ENCODE measurements around the gene CLCN7. TPM values are rescaled to one million over a fixed set of nuclear protein-coding genes. Genes with fewer than 3 reads are reported as not detected.

Gene CLCN7
- total and polyA plus RNA-seq, 2 of the 13 experiments (the other 11 are each of a cell fraction or from before 2014, with no cell fraction given): 24.6 to 25.1 TPM

DNA sequence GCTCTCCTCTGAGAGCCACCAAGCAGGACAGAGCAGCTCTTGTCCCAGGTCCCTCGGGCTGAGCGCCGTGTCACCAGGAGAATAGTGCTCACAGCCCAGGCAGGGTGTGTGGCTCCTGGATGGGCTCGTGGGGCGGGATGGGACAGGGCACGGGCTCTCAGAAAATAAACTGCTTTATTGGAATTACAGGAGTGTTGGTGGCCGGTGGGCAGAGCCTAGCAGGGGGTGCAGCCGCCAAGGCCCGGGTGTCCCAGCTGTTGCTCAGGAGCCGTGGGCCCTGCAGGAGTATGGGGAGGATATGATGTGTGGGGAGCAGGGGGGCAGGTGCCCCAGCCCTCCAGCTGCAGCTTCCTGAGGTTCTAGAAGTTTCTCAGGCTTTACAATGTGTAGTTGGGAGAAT, 35.4 kb upstream of the CLCN7 start:
- no TSS peak for BruUV-seq (replicated peaks)
- H3K36me3 ChIP-seq (replicated peaks in 1 of 2; ENCODE audit: control insufficient read depth in 1 of 2, insufficient read depth in 2 of 2, low read length in 2 of 2): peaks cover 4 to 6% of the 10 kb centered on the region in 2 experiments; a peak in 2 of 5 replicates
- POLR2A ChIA-PET: no interaction called here
- H3K9ac ChIP-seq (ENCODE audit: insufficient read depth, low read depth, low read length): no peak overlapping the region
- FAIRE-seq (no peak), DNase-seq (ENCODE audit: low spot score) (no peak), ATAC-seq (no peak; the same call in 2 of the 3 replicates)
- H3K27ac ChIP-seq (ENCODE audit: extremely low read length, insufficient read depth, low read length): no peak overlapping the region
- no peaks in the 10 kb centered on the region for H3K27me3 ChIP-seq (ENCODE audit: control insufficient read depth in 1 of 2, insufficient read depth in 2 of 2, low read length in 2 of 2)
- WGBS (ENCODE audit: low lambda C conversion rate): 99% methylated on average over 7 of the region's 10 CpGs
- TF ChIP-seq ZNF136 (CRISPR knock-in tag; IDR thresholded peaks at IDR 0.05; ENCODE audit: low read depth): no peak
- no peak overlapping the region for H3K4me3 ChIP-seq (replicated peaks in 1 of 3; ENCODE audit: insufficient read depth in 1 of 3, low read depth in 2 of 3, low read length in 3 of 3)
- CTCF ChIA-PET (ENCODE audit: low intra/inter-chr PET ratio, low total read pairs): no interaction called here
- in situ Hi-C loops (cut with HindIII; ENCODE audit: extremely low pct_ligation_motif_present, low pct_unique_long_range_greater_than_20kb) (no loop called here), intact Hi-C loops (cut with micrococcal nuclease; ENCODE audit: unreplicated experiment) (no loop called here)
- no peaks in the 10 kb centered on the region for H3K79me2 ChIP-seq (ENCODE audit: insufficient read depth, low read length)
- H3K4me1 ChIP-seq (ENCODE audit: insufficient read depth, low read length): no peaks in the 10 kb centered on the region
- H3K9me3 ChIP-seq (ENCODE audit: low read length): no peaks in the 10 kb centered on the region
- no peak overlapping the region for H3K4me2 ChIP-seq (ENCODE audit: low read depth, low read length)
- H2AFZ ChIP-seq (ENCODE audit: low read length): no peak overlapping the region
- no peaks in the 10 kb centered on the region for H4K20me1 ChIP-seq (ENCODE audit: insufficient read depth, low read length)

DNA sequence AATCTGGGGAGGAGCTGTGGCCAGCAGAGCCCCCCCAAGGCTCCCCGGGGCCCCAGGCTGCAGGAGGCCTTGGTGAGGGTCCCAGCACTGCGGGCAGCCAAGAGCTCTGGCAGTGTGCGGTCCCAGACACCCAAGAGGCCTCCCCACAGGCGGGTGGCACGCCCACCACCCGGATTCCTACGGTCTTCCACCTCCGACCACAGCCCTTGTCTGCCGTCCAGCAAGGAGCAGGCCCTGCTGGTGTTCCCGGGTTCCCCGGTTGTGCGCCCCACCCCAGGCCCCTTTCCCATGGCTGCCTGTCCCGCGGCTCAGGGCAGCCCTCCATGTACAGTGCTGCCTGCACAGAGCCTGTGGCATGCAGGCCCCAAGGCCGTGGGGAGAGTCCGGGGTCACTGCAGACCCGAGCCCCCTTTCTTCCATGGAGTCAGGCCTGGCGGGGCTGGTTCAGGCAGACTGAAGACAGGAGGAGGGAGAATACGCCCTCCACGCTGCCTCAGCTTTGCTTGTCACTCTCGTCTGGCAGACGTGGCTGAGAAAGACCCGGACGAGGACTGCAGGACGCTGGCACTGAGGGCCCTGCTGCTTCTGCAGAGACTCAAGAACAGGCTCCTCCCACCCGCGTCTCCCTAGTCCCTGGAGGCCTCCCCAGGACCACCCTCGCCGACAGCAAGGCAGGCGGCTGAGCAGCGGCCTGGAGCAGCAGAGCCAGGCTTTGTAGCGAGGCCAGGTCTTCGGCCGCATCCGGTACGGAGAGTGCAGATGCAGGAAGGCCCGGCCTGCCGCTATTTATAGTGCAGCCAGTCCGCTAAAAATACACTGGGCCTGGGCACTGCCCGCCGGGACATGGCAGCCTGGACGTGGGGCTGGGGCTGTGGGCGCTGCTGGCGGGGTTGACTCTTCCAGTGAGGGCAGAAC, 34.7 kb upstream of the CLCN7 start:
- Histone ChIP-seq H3K9ac (ENCODE audit: insufficient read depth, low read depth, low read length) (no peak overlapping the region), H3K4me1 (ENCODE audit: insufficient read depth, low read length) (no peaks in the 10 kb centered on the region), H3K4me2 (ENCODE audit: low read depth, low read length) (no peak overlapping the region), H3K9me3 (ENCODE audit: low read length) (no peaks in the 10 kb centered on the region), H3K79me2 (ENCODE audit: insufficient read depth, low read length) (no peaks in the 10 kb centered on the region), H3K27ac (ENCODE audit: extremely low read length, insufficient read depth, low read length) (no peak overlapping the region), H3K36me3 (replicated peaks in 1 of 2; ENCODE audit: control insufficient read depth in 1 of 2, insufficient read depth in 2 of 2, low read length in 2 of 2) (peaks cover 4 to 6% of the 10 kb centered on the region in 2 experiments; a peak in 2 of 5 replicates), H4K20me1 (ENCODE audit: insufficient read depth, low read length) (no peaks in the 10 kb centered on the region), H3K27me3 (ENCODE audit: control insufficient read depth in 1 of 2, insufficient read depth in 2 of 2, low read length in 2 of 2) (no peaks in the 10 kb centered on the region), H3K4me3 (replicated peaks in 1 of 3; ENCODE audit: insufficient read depth in 1 of 3, low read depth in 2 of 3, low read length in 3 of 3) (no peak overlapping the region), H2AFZ (ENCODE audit: low read length) (no peak overlapping the region)
- intact Hi-C loops (cut with micrococcal nuclease; ENCODE audit: unreplicated experiment): no loop called here
- ChIA-PET CTCF (ENCODE audit: low intra/inter-chr PET ratio, low total read pairs) (no interaction called here), POLR2A (no interaction called here)
- DNase-seq (ENCODE audit: low spot score): no peak
- no peak; the same call in 2 of the 3 replicates for ATAC-seq
- no peak for TF ChIP-seq HNRNPH1 (optimal IDR thresholded peaks at IDR 0.05; ENCODE audit: low read depth, low read length)
- TF ChIP-seq POLR2G (IDR thresholded peaks at IDR 0.05; ENCODE audit: low read depth, low read length): peak; percentile 12; the same call in 1 of the 2 replicates
- peak; percentile 82 for TF ChIP-seq AGO2 (optimal IDR thresholded peaks at IDR 0.05; ENCODE audit: low read depth, low read length)
- no TSS peak for BruUV-seq (replicated peaks)
- no peak for FAIRE-seq
- in situ Hi-C loops (cut with HindIII; ENCODE audit: extremely low pct_ligation_motif_present, low pct_unique_long_range_greater_than_20kb): no loop called here
- 97% methylated on average over 6 of the region's 44 CpGs for WGBS (ENCODE audit: low lambda C conversion rate)
